WTC11 (cell line): ENCODE measurements around the gene MACF1. TPM values are rescaled to one million over a fixed set of nuclear protein-coding genes. Genes with fewer than 3 reads are reported as not detected.

Source experiments
- ATAC-seq: fragments of 200-7000 bp; cut with Tn5 transposase; 2 replicates; pipeline ENCODE4 v1.10.0; 2021; ENCODE audit warnings: mild to moderate bottlenecking, moderate library complexity
- CTCF ChIA-PET: fragments of 300-600 bp; sonication (Branson Sonifier 250); formaldehyde crosslinking; loops from one replicate; lab custom pipeline; 2021; ENCODE audit warnings: antibody characterized with exemption; lab: Charles Lee
- POLR2A ChIA-PET: fragments of 350-600 bp; sonication (Branson Sonifier 250); formaldehyde crosslinking; loops from one replicate; lab custom pipeline; 2021; ENCODE audit warnings: antibody characterized with exemption; lab: Charles Lee
- DNase-seq: peaks from one replicate; pipeline ENCODE4 v3.0.0; 2021; ENCODE audit warnings: low spot score
- H3K27ac Mint-ChIP-seq: 2 replicates; pipeline ENCODE4 v1.8.0; 2021; ENCODE audit warnings: mixed read lengths
- H3K27me3 Mint-ChIP-seq: 2 replicates; pipeline ENCODE4 v1.8.0; 2021; ENCODE audit warnings: low read depth, mild to moderate bottlenecking, moderate library complexity, mixed read lengths
- H3K36me3 Mint-ChIP-seq: 2 replicates; pipeline ENCODE4 v1.8.0; 2021; ENCODE audit warnings: mixed read lengths
- H3K4me1 Mint-ChIP-seq: 2 replicates; pipeline ENCODE4 v1.8.0; 2022; ENCODE audit warnings: mixed read lengths
- H3K4me3 Mint-ChIP-seq: 2 replicates; pipeline ENCODE4 v1.8.0; 2021; ENCODE audit warnings: mild to moderate bottlenecking, moderate library complexity, mixed read lengths
- H3K9me3 Mint-ChIP-seq: 2 replicates; pipeline ENCODE4 v1.8.0; 2021; ENCODE audit warnings: mixed read lengths
- ARID4B ChIP-seq: sonication (generic); formaldehyde crosslinking; IDR thresholded peaks from 2 replicates; pipeline ENCODE4 v1.8.0; 2023; ENCODE audit warnings: missing genetic modification reagents, mild to moderate bottlenecking, borderline replicate concordance
- FOXJ3 ChIP-seq: sonication (generic); formaldehyde crosslinking; IDR thresholded peaks from 2 replicates; pipeline ENCODE4 v1.9.0; 2021; ENCODE audit warnings: missing genetic modification reagents, mild to moderate bottlenecking, borderline replicate concordance
- GTF2I ChIP-seq: fragments of 250-450 bp; sonication (Bioruptor Pico); conservative IDR thresholded peaks from 2 replicates; pipeline ENCODE4 v1.4.0; 2021; ENCODE audit warnings: mild to moderate bottlenecking
- TP53 ChIP-seq: sonication (generic); formaldehyde crosslinking; IDR thresholded peaks from 2 replicates; pipeline ENCODE4 v1.8.1; 2023; ENCODE audit warnings: mild to moderate bottlenecking, missing genetic modification reagents
- ZNF263 ChIP-seq: sonication (generic); formaldehyde crosslinking; IDR thresholded peaks from 2 replicates; pipeline ENCODE4 v1.8.1; 2022; ENCODE audit warnings: low read depth, mild to moderate bottlenecking, moderate library complexity, missing genetic modification reagents
- ZNF281 ChIP-seq: sonication (generic); formaldehyde crosslinking; IDR thresholded peaks from 2 replicates; pipeline ENCODE4 v1.8.0; 2023; ENCODE audit warnings: mild to moderate bottlenecking, missing genetic modification reagents
- ZNF671 ChIP-seq: fragments of 250-450 bp; sonication (Bioruptor Pico); IDR thresholded peaks from 2 replicates; pipeline ENCODE4 v1.8.0; 2021; ENCODE audit warnings: mild to moderate bottlenecking
- ZSCAN18 ChIP-seq: fragments of 250-450 bp; sonication (Bioruptor Pico); IDR thresholded peaks from 2 replicates; pipeline ENCODE4 v2.1.2; 2022; ENCODE audit warnings: mild to moderate bottlenecking, moderate library complexity
- total RNA-seq: library from RNA; stranded (reverse); gene quantifications from 3 replicates; pipeline ENCODE4 v1.2.3, GENCODE V29; 2021
- TF ChIP-seq, protein P1 (sequence below): sonication (generic); formaldehyde crosslinking; IDR thresholded peaks from 2 replicates; pipeline ENCODE4 v1.8.1; 2022; ENCODE audit warnings: missing genetic modification reagents, borderline replicate concordance
- TF ChIP-seq, protein P2 (sequence below): fragments of 250-450 bp; sonication (Bioruptor Pico); IDR thresholded peaks from 2 replicates; pipeline ENCODE4 v1.9.0; 2021; ENCODE audit warnings: mild to moderate bottlenecking
- TF ChIP-seq, protein P3 (sequence below): sonication (generic); formaldehyde crosslinking; IDR thresholded peaks from 2 replicates; pipeline ENCODE4 v1.8.0; 2022; ENCODE audit warnings: mild to moderate bottlenecking, missing genetic modification reagents

Gene MACF1
- total RNA-seq, 1 experiment from 2014 or later = 327 TPM

- TF ChIP-seq TP53 (no peak), FOXJ3 (CRISPR knock-in tag) (no peak), GTF2I (CRISPR knock-in tag) (no peak), ZSCAN18 (CRISPR knock-in tag) (no peak), ARID4B (CRISPR knock-in tag) (no peak), ZNF281 (no peak), ZNF671 (no peak), ZNF263 (CRISPR knock-in tag) (no peak)
- TF ChIP-seq, protein P1, sequence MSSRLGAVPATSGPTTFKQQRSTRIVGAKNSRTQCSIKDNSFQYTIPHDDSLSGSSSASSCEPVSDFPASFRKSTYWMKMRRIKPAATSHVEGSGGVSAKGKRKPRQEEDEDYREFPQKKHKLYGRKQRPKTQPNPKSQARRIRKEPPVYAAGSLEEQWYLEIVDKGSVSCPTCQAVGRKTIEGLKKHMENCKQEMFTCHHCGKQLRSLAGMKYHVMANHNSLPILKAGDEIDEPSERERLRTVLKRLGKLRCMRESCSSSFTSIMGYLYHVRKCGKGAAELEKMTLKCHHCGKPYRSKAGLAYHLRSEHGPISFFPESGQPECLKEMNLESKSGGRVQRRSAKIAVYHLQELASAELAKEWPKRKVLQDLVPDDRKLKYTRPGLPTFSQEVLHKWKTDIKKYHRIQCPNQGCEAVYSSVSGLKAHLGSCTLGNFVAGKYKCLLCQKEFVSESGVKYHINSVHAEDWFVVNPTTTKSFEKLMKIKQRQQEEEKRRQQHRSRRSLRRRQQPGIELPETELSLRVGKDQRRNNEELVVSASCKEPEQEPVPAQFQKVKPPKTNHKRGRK (CRISPR knock-in tag) = no peak
- TF ChIP-seq, protein P2, sequence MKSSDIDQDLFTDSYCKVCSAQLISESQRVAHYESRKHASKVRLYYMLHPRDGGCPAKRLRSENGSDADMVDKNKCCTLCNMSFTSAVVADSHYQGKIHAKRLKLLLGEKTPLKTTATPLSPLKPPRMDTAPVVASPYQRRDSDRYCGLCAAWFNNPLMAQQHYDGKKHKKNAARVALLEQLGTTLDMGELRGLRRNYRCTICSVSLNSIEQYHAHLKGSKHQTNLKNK (CRISPR knock-in tag) = no peak
- TF ChIP-seq, protein P3, sequence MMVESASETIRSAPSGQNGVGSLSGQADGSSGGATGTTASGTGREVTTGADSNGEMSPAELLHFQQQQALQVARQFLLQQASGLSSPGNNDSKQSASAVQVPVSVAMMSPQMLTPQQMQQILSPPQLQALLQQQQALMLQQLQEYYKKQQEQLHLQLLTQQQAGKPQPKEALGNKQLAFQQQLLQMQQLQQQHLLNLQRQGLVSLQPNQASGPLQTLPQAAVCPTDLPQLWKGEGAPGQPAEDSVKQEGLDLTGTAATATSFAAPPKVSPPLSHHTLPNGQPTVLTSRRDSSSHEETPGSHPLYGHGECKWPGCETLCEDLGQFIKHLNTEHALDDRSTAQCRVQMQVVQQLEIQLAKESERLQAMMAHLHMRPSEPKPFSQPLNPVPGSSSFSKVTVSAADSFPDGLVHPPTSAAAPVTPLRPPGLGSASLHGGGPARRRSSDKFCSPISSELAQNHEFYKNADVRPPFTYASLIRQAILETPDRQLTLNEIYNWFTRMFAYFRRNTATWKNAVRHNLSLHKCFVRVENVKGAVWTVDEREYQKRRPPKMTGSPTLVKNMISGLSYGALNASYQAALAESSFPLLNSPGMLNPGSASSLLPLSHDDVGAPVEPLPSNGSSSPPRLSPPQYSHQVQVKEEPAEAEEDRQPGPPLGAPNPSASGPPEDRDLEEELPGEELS = no peak
- Mint-ChIP-seq H3K36me3 (peaks cover 63% of the 10 kb centered on the region), H3K27me3 (peaks cover 10% of the 10 kb centered on the region), H3K27ac (no peak overlapping the region), H3K4me3 (no peak overlapping the region), H3K9me3 (no peaks in the 10 kb centered on the region), H3K4me1 (no peaks in the 10 kb centered on the region)
- DNase-seq (no peak), ATAC-seq (no peak)
- ChIA-PET CTCF (no interaction called here), POLR2A (no interaction called here)
Measured at GRCh38 chr1:39484564-39484963, 280.1 kb downstream of the MACF1 start.
